DOHH2 (cell line): Measurements from ENCODE around the gene PPCS.

Experiments
- H3F3A ChIP-seq: fragments of 200-600 bp; sonication (generic), shearing (Covaris generic); 2 replicates; pipeline ENCODE4 v1.6.0; 2016; ENCODE audit warnings: antibody characterized with exemption, mild to moderate bottlenecking; ENCODE audit not compliant: control insufficient read depth, insufficient read depth
- H3K27ac ChIP-seq: fragments of 200-600 bp; sonication (generic); 2 replicates; pipeline ENCODE4 v1.5.1; 2014; ENCODE audit warnings: low read depth, mild to moderate bottlenecking, low read length, moderate library complexity
- H3K27me3 ChIP-seq: fragments of 200-600 bp; sonication (generic); 2 replicates; pipeline ENCODE4 v1.6.1; 2014; ENCODE audit warnings: mild to moderate bottlenecking, low read length, mixed read lengths; ENCODE audit not compliant: control insufficient read depth
- H3K36me3 ChIP-seq: fragments of 200-600 bp; sonication (generic); 2 replicates; pipeline ENCODE4 v1.6.1; 2014; ENCODE audit warnings: mild to moderate bottlenecking, low read length, moderate library complexity, mixed read lengths; ENCODE audit not compliant: control insufficient read depth
- H3K4me1 ChIP-seq: fragments of 200-600 bp; sonication (generic); 2 replicates; pipeline ENCODE4 v1.6.1; 2014; ENCODE audit warnings: mild to moderate bottlenecking, low read length, mixed read lengths; ENCODE audit not compliant: control insufficient read depth
- H3K4me2 ChIP-seq: fragments of 200-600 bp; sonication (generic); 2 replicates; pipeline ENCODE4 v1.6.0; 2014; ENCODE audit warnings: mild to moderate bottlenecking, low read length, moderate library complexity
- H3K4me3 ChIP-seq: fragments of 200-600 bp; sonication (generic); 2 replicates; pipeline ENCODE4 v1.5.1; 2014; ENCODE audit warnings: mild to moderate bottlenecking, low read length, mixed read lengths
- H3K79me2 ChIP-seq: fragments of 200-600 bp; sonication (generic); 2 replicates; pipeline ENCODE4 v1.6.1; 2014; ENCODE audit warnings: mild to moderate bottlenecking, low read length, mixed read lengths; ENCODE audit not compliant: control insufficient read depth
- H3K9me2 ChIP-seq: fragments of 200-600 bp; sonication (generic); replicated peaks from 2 replicates; pipeline ENCODE4 v1.6.1; 2014; ENCODE audit warnings: mild to moderate bottlenecking, low read length, mixed read lengths; ENCODE audit not compliant: control insufficient read depth
- H3K9me3 ChIP-seq: fragments of 200-600 bp; sonication (generic); 2 replicates; pipeline ENCODE4 v1.6.1; 2014; ENCODE audit warnings: antibody characterized with exemption, low read length, mixed read lengths; ENCODE audit not compliant: control insufficient read depth, insufficient read depth
- H4K20me1 ChIP-seq: fragments of 200-600 bp; sonication (generic); 2 replicates; pipeline ENCODE4 v1.6.0; 2014; ENCODE audit warnings: low read depth, mild to moderate bottlenecking, antibody characterized with exemption, low read length, moderate library complexity; ENCODE audit not compliant: control insufficient read depth, insufficient read depth
- CTCF ChIP-seq: fragments of 200-600 bp; sonication (generic); IDR thresholded peaks from one replicate; pipeline ENCODE4 v1.5.1; 2014; ENCODE audit warnings: antibody characterized with exemption, mild to moderate bottlenecking, low read depth, low read length; ENCODE audit not compliant: poor library complexity, severe bottlenecking
- EZH2phosphoT487 ChIP-seq: fragments of 200-600 bp; sonication (generic); IDR thresholded peaks from 2 replicates; pipeline ENCODE4 v1.6.1; 2017; ENCODE audit warnings: borderline replicate concordance, mild to moderate bottlenecking, antibody characterized with exemption, low read length, moderate library complexity, mixed read lengths

The PPCS gene

DNA sequence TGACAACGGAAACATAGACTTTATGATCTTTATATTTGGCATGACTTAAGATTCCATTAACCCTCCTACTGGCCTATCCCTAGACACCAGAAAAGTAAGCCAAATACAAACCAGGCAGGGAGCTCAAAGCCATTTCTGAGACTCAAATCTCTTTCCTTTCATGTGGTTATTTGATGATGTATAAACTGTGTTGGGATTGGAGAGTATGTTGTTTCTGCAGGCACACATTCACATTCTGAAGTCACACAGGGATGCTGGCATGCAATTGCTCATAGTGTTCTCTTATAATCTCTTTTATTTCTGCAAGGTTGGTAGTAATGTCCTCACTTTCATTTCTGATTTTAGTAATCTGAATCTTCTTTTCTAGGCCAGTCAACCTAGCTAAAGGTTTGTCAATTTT, 6.3 kb upstream of the PPCS start:
- TF ChIP-seq CTCF (no peak), EZH2phosphoT487 (no peak)
- Histone ChIP-seq H3K9me2 (no peaks in the 10 kb centered on the region), H3K36me3 (no peaks in the 10 kb centered on the region), H3F3A (no peaks in the 10 kb centered on the region), H3K9me3 (no peaks in the 10 kb centered on the region), H3K27ac (no peak overlapping the region), H3K4me3 (no peak overlapping the region), H3K4me1 (no peaks in the 10 kb centered on the region), H3K4me2 (no peak overlapping the region), H3K27me3 (no peaks in the 10 kb centered on the region), H3K79me2 (no peaks in the 10 kb centered on the region), H4K20me1 (no peaks in the 10 kb centered on the region)

- H3K27ac ChIP-seq = no peak overlapping the region
- no peaks in the 10 kb centered on the region for H3F3A ChIP-seq
- no peaks in the 10 kb centered on the region for H4K20me1 ChIP-seq
- H3K36me3 ChIP-seq = peaks cover 13% of the 10 kb centered on the region
- H3K4me3 ChIP-seq = no peak overlapping the region
- H3K4me1 ChIP-seq = peaks cover 21% of the 10 kb centered on the region
- no peak for TF ChIP-seq EZH2phosphoT487
- TF ChIP-seq CTCF = no peak
- no peaks in the 10 kb centered on the region for H3K27me3 ChIP-seq
- H3K79me2 ChIP-seq = peaks cover 18% of the 10 kb centered on the region
- H3K9me2 ChIP-seq = no peaks in the 10 kb centered on the region
- no peaks in the 10 kb centered on the region for H3K9me3 ChIP-seq
- no peak overlapping the region for H3K4me2 ChIP-seq
Observed at GRCh38 chr1:42453386-42453785, 3.0 kb upstream of the PPCS start.

- H3K4me3 ChIP-seq = no peak overlapping the region
- H3F3A ChIP-seq = no peaks in the 10 kb centered on the region
- TF ChIP-seq CTCF (no peak), EZH2phosphoT487 (no peak)
- H4K20me1 ChIP-seq = no peaks in the 10 kb centered on the region
- H3K4me2 ChIP-seq = no peak overlapping the region
- peaks cover 23% of the 10 kb centered on the region for H3K36me3 ChIP-seq
- no peak overlapping the region for H3K27ac ChIP-seq
- peaks cover 26% of the 10 kb centered on the region for H3K4me1 ChIP-seq
- H3K9me2 ChIP-seq = no peaks in the 10 kb centered on the region
- no peaks in the 10 kb centered on the region for H3K9me3 ChIP-seq
- H3K27me3 ChIP-seq = no peaks in the 10 kb centered on the region
- H3K79me2 ChIP-seq = peaks cover 23% of the 10 kb centered on the region
Observed at GRCh38 chr1:42454403-42454802, 1.9 kb upstream of the PPCS start.

- H3F3A ChIP-seq = peaks cover under 1% of the 10 kb centered on the region
- no peaks in the 10 kb centered on the region for H3K9me2 ChIP-seq
- no peaks in the 10 kb centered on the region for H3K27me3 ChIP-seq
- H3K4me3 ChIP-seq = peak overlapping the region; percentile 85
- peaks cover 41% of the 10 kb centered on the region for H3K36me3 ChIP-seq
- TF ChIP-seq EZH2phosphoT487 = no peak
- no peak for TF ChIP-seq CTCF
- H3K4me2 ChIP-seq = peak overlapping the region; percentile 72
- peaks cover 23% of the 10 kb centered on the region for H3K79me2 ChIP-seq
- H3K4me1 ChIP-seq = peaks cover 27% of the 10 kb centered on the region
- no peaks in the 10 kb centered on the region for H4K20me1 ChIP-seq
- peak overlapping the region; percentile 59 for H3K27ac ChIP-seq
- H3K9me3 ChIP-seq = no peaks in the 10 kb centered on the region
Observed at GRCh38 chr1:42456754-42457089, 379 bp downstream of the PPCS start.
